Caco-2 (cell line): Measurements from ENCODE around the gene SMYD1. TPM values are rescaled to one million over a fixed set of nuclear protein-coding genes. Genes with fewer than 3 reads are reported as not detected.
A peak's percentile ranks its signal among the peaks of the same experiment; 100 is the strongest.

Experiments used
- BruUV-seq: library from RNA; stranded (reverse); fragments of 400-500 nt; replicated peaks from 2 replicates; lab custom pipeline; 2021; lab: Mats Ljungman, UMichigan
- CTCF ChIA-PET: fragments of 300-600 bp; sonication (Branson Sonifier 250); formaldehyde crosslinking; loops from one replicate; lab custom pipeline; 2022; ENCODE audit warnings: antibody characterized with exemption; lab: Charles Lee
- POLR2A ChIA-PET: fragments of 300-600 bp; sonication (Branson Sonifier 250); formaldehyde crosslinking; loops from one replicate; lab custom pipeline; 2022; ENCODE audit warnings: antibody characterized with exemption; lab: Charles Lee
- DNase-seq, 2 experiments: peaks; one replicate each; pipeline versions ENCODE4 v3.0.0 to v3.0.0-alpha.2; 2020 to 2022
- H3K27me3 ChIP-seq: replicated peaks from 2 replicates; pipeline ENCODE4 v1.6.0; 2011; ENCODE audit warnings: low read length; ENCODE audit not compliant: control insufficient read depth, insufficient read depth
- H3K36me3 ChIP-seq: 2 replicates; pipeline ENCODE4 v1.5.1; 2011; ENCODE audit warnings: low read length; ENCODE audit not compliant: control insufficient read depth, insufficient read depth
- H3K4me1 ChIP-seq: fragments of 250-450 bp; sonication (Bioruptor Pico); 2 replicates; pipeline ENCODE4 v1.5.1; 2020; ENCODE audit warnings: mild to moderate bottlenecking
- H3K4me3 ChIP-seq: 2 replicates; pipeline ENCODE4 v1.5.1; 2011; ENCODE audit warnings: low read depth, mild to moderate bottlenecking, control low read depth, low read length
- H3K9me3 ChIP-seq: fragments of 250-450 bp; sonication (Bioruptor Pico); 2 replicates; pipeline ENCODE4 v1.5.1; 2020; ENCODE audit warnings: mild to moderate bottlenecking, moderate library complexity
- H3K27ac Mint-ChIP-seq: one replicate; pipeline ENCODE4 v1.8.0; 2022; ENCODE audit warnings: mixed read lengths; ENCODE audit not compliant: unreplicated experiment
- H3K27me3 Mint-ChIP-seq: one replicate; pipeline ENCODE4 v1.8.0; 2022; ENCODE audit warnings: mixed read lengths; ENCODE audit not compliant: insufficient read depth, unreplicated experiment
- H3K36me3 Mint-ChIP-seq: one replicate; pipeline ENCODE4 v1.8.0; 2022; ENCODE audit warnings: mild to moderate bottlenecking, mixed read lengths; ENCODE audit not compliant: insufficient read depth, unreplicated experiment
- H3K4me1 Mint-ChIP-seq: one replicate; pipeline ENCODE4 v1.8.0; 2022; ENCODE audit warnings: low read depth, mixed read lengths; ENCODE audit not compliant: unreplicated experiment
- H3K4me3 Mint-ChIP-seq: one replicate; pipeline ENCODE4 v1.8.0; 2022; ENCODE audit warnings: mild to moderate bottlenecking, moderate library complexity, mixed read lengths; ENCODE audit not compliant: unreplicated experiment
- H3K9me3 Mint-ChIP-seq: one replicate; pipeline ENCODE4 v1.8.0; 2022; ENCODE audit warnings: mixed read lengths; ENCODE audit not compliant: unreplicated experiment
- CTCF ChIP-seq, 2 experiments: fragments of 200-600 bp in 1 of 2; IDR thresholded peaks; 1 replicate in 1 of 2; 2 replicates in 1 of 2; pipeline versions ENCODE4 v1.5.1 to v1.8.0; 2011 to 2022; ENCODE audit warnings: antibody characterized with exemption in 1 of 2, control low read depth in 1 of 2, inconsistent platforms in 1 of 2, low read depth in 1 of 2, low read length in 1 of 2, mild to moderate bottlenecking in 1 of 2, moderate library complexity in 1 of 2; ENCODE audit not compliant: insufficient read depth in 1 of 2, severe bottlenecking in 1 of 2, unreplicated experiment in 1 of 2
- intact Hi-C: fragments of 100-400 bp; cut with micrococcal nuclease; formaldehyde crosslinking; loops from one replicate; pipeline ENCODE4 v1.10.0; 2022; ENCODE audit not compliant: unreplicated experiment
- total RNA-seq: library from RNA; stranded (reverse); gene quantifications from 2 replicates; pipeline ENCODE4 v1.2.3, GENCODE V29; 2022

Gene SMYD1
- total RNA-seq, 1 experiment from 2014 or later = not detected

GRCh38 chr2:88136817-88137216, 69.2 kb downstream of the SMYD1 start:
- peaks cover 17% of the 10 kb centered on the region for H3K4me1 Mint-ChIP-seq
- TF ChIP-seq CTCF (IDR thresholded peaks at IDR 0.05; ENCODE audit: insufficient read depth in 1 of 2, low read depth in 1 of 2, low read length in 1 of 2, severe bottlenecking in 1 of 2, unreplicated experiment in 1 of 2) = no peak
- H3K9me3 Mint-ChIP-seq = peaks cover 21% of the 10 kb centered on the region
- no peak overlapping the region for H3K4me3 Mint-ChIP-seq
- Histone ChIP-seq H3K36me3 (no peaks in the 10 kb centered on the region), H3K4me1 (peaks cover 44% of the 10 kb centered on the region), H3K4me3 (no peak overlapping the region), H3K9me3 (peaks cover 9% of the 10 kb centered on the region), H3K27me3 (no peaks in the 10 kb centered on the region)
- H3K27ac Mint-ChIP-seq = no peak overlapping the region
- BruUV-seq = no TSS peak
- intact Hi-C loops = no loop called here
- DNase-seq = no peak
- H3K36me3 Mint-ChIP-seq = no peaks in the 10 kb centered on the region
- no peaks in the 10 kb centered on the region for H3K27me3 Mint-ChIP-seq
- ChIA-PET POLR2A (no interaction called here), CTCF (no interaction called here)

- ChIA-PET POLR2A (no interaction called here), CTCF (no interaction called here)
- H3K27me3 Mint-ChIP-seq = no peaks in the 10 kb centered on the region
- peak overlapping the region; percentile 51 for H3K27ac Mint-ChIP-seq
- H3K4me1 ChIP-seq = peaks cover 34% of the 10 kb centered on the region
- intact Hi-C loops = no loop called here
- H3K27me3 ChIP-seq = no peaks in the 10 kb centered on the region
- no peaks in the 10 kb centered on the region for H3K36me3 Mint-ChIP-seq
- H3K36me3 ChIP-seq = no peaks in the 10 kb centered on the region
- no TSS peak for BruUV-seq
- no peak for TF ChIP-seq CTCF (IDR thresholded peaks at IDR 0.05; ENCODE audit: insufficient read depth in 1 of 2, low read depth in 1 of 2, low read length in 1 of 2, severe bottlenecking in 1 of 2, unreplicated experiment in 1 of 2)
- no peak overlapping the region for H3K4me3 Mint-ChIP-seq
- H3K9me3 Mint-ChIP-seq = peaks cover 26% of the 10 kb centered on the region
- peaks cover 15% of the 10 kb centered on the region for H3K4me1 Mint-ChIP-seq
- H3K9me3 ChIP-seq = peaks cover 11% of the 10 kb centered on the region
- no peak overlapping the region for H3K4me3 ChIP-seq
- no peak for DNase-seq
Measured at GRCh38 chr2:88137833-88138232, 70.2 kb downstream of the SMYD1 start.

GRCh38 chr2:88139203-88139702, 71.6 kb downstream of the SMYD1 start:
- Mint-ChIP-seq H3K27me3 (no peaks in the 10 kb centered on the region), H3K4me3 (no peak overlapping the region), H3K9me3 (peaks cover 36% of the 10 kb centered on the region), H3K36me3 (no peaks in the 10 kb centered on the region), H3K27ac (peak overlapping the region; percentile 51), H3K4me1 (peaks cover 21% of the 10 kb centered on the region)
- H3K27me3 ChIP-seq = no peaks in the 10 kb centered on the region
- intact Hi-C loops = loop anchor here (1.0 kb wide), 2 partner anchors 11 to 16 kb away; partner anchors contain the start of gene FABP1
- H3K4me3 ChIP-seq = no peak overlapping the region
- CTCF ChIA-PET = interaction anchor here (1.3 to 1.7 kb wide), 2 partner anchors 12 to 79 kb away, joined by 3 to 34 read pairs; no protein-coding TSS in a partner anchor
- DNase-seq = peak; percentile 74 to 80
- H3K36me3 ChIP-seq = no peaks in the 10 kb centered on the region
- TF ChIP-seq CTCF (IDR thresholded peaks at IDR 0.05; ENCODE audit: insufficient read depth in 1 of 2, low read depth in 1 of 2, low read length in 1 of 2, severe bottlenecking in 1 of 2, unreplicated experiment in 1 of 2) = no peak
- peaks cover 13% of the 10 kb centered on the region for H3K9me3 ChIP-seq
- BruUV-seq = no TSS peak
- POLR2A ChIA-PET = interaction anchor here (0.6 to 1.7 kb wide), 3 partner anchors 9 to 31 kb away, joined by 3 to 7 read pairs (median 5); partner anchors contain the start of genes FABP1 and THNSL2
- peaks cover 31% of the 10 kb centered on the region for H3K4me1 ChIP-seq
